ENCODE measurements around the gene TYRP1.

The TYRP1 gene

GRCh38 chr9:12748954-12749353, 55.8 kb downstream of the TYRP1 start:
- in situ Hi-C loops (cut with MboI; ENCODE audit: low sequenced_read_pairs, unreplicated experiment), result no loop called here
- no peak for TF ChIP-seq CTCF (IDR thresholded peaks at IDR 0.05; ENCODE audit: borderline replicate concordance, control extremely low read depth, extremely low read depth, insufficient read depth, missing control alignments)

GRCh38 chr9:12753931-12754330, 60.7 kb downstream of the TYRP1 start:
- no peak for TF ChIP-seq CTCF (IDR thresholded peaks at IDR 0.05; ENCODE audit: borderline replicate concordance, control extremely low read depth, extremely low read depth, insufficient read depth, missing control alignments)
- in situ Hi-C loops (cut with MboI; ENCODE audit: low sequenced_read_pairs, unreplicated experiment), result no loop called here

More at GRCh38 chr9:12748954-12749353, 55.8 kb downstream of the TYRP1 start:
- no peak for DNase-seq (ENCODE audit: low spot score)

GRCh38 chr9:12759761-12760160, 66.6 kb downstream of the TYRP1 start:
- DNase-seq (ENCODE audit: low spot score), result no peak
- no peak for TF ChIP-seq CTCF (IDR thresholded peaks at IDR 0.05; ENCODE audit: borderline replicate concordance, control extremely low read depth, extremely low read depth, insufficient read depth, missing control alignments)

More at GRCh38 chr9:12753931-12754330, 60.7 kb downstream of the TYRP1 start:
- no peak for DNase-seq (ENCODE audit: low spot score)

More at GRCh38 chr9:12759761-12760160, 66.6 kb downstream of the TYRP1 start:
- in situ Hi-C loops (cut with MboI; ENCODE audit: low sequenced_read_pairs, unreplicated experiment), result no loop called here

All from GM13976 (cell line).